ENCODE measurements around the gene STAT3. TPM values are rescaled to one million over a fixed set of nuclear protein-coding genes. Genes with fewer than 3 reads are reported as not detected.
"Not testable (repeated sequence)": the region's sequence is repeated elsewhere in the genome, so short reads cannot be mapped to it uniquely, and the experiment has no call there.

STAT3 gene
- total RNA-seq (2014; rRNA removed; shearing (Covaris generic)): 40.6 and 44.6 TPM in 2 replicates

GRCh38 chr17:42388381-42389134, at the start of gene STAT3:
Gene STAT3 (minus strand): TSS chr17:42388442. CDS start chr17:42348516, 39,926 bp downstream.
- DNase-seq (ENCODE audit: low read depth): peak; percentile 99

- peak; percentile 92 for DNase-seq (ENCODE audit: low read depth)
Measured at GRCh38 chr17:42436391-42436790, 48.1 kb upstream of the STAT3 start.

- DNase-seq (ENCODE audit: low read depth): no peak
Measured at GRCh38 chr17:42431758-42432161, 43.5 kb upstream of the STAT3 start.

- no peak for DNase-seq (ENCODE audit: low read depth)
Measured at GRCh38 chr17:42429726-42430447, 41.6 kb upstream of the STAT3 start.

GRCh38 chr17:42428141-42428944, 40.1 kb upstream of the STAT3 start:
- peak; percentile 95 for DNase-seq (ENCODE audit: low read depth)

GRCh38 chr17:42424991-42425610, 36.9 kb upstream of the STAT3 start:
- peak; percentile 78 for DNase-seq (ENCODE audit: low read depth)

GRCh38 chr17:42423766-42424165, 35.5 kb upstream of the STAT3 start:
- no peak for DNase-seq (ENCODE audit: low read depth)

- peak; percentile 97 for DNase-seq (ENCODE audit: low read depth)
Measured at GRCh38 chr17:42422958-42423712, 34.9 kb upstream of the STAT3 start, which contains the start of gene CAVIN1. Gene CAVIN1 (minus strand): TSS chr17:42423256. CDS start chr17:42423097, 159 bp downstream.

- no peak for DNase-seq (ENCODE audit: low read depth)
Measured at GRCh38 chr17:42422412-42422957, 34.2 kb upstream of the STAT3 start.

GRCh38 chr17:42421507-42422338, 33.5 kb upstream of the STAT3 start:
- DNase-seq (ENCODE audit: low read depth): peak; percentile 84

GRCh38 chr17:42421136-42421506, 32.9 kb upstream of the STAT3 start:
- no peak for DNase-seq (ENCODE audit: low read depth)

GRCh38 chr17:42417981-42418380, 29.7 kb upstream of the STAT3 start:
- not testable (repeated sequence) for DNase-seq (ENCODE audit: low read depth)

- DNase-seq (ENCODE audit: low read depth): no peak
Measured at GRCh38 chr17:42414704-42415409, 26.6 kb upstream of the STAT3 start.

GRCh38 chr17:42413464-42414040, 25.3 kb upstream of the STAT3 start:
- DNase-seq (ENCODE audit: low read depth): no peak

- no peak for DNase-seq (ENCODE audit: low read depth)
Measured at GRCh38 chr17:42411905-42412679, 23.9 kb upstream of the STAT3 start.

GRCh38 chr17:42411361-42411760, 23.1 kb upstream of the STAT3 start:
- DNase-seq (ENCODE audit: low read depth): no peak

GRCh38 chr17:42410319-42410685, 22.1 kb upstream of the STAT3 start:
- DNase-seq (ENCODE audit: low read depth): no peak

Measured in RPMI7951 (cell line).